HG03378 (cell line): ENCODE results near the gene CD74.

Source experiments
- ATAC-seq: cut with Tn5 transposase; IDR thresholded peaks from one replicate; pipeline ENCODE4 v1.9.1; 2021; ENCODE audit warnings: mild to moderate bottlenecking, moderate library complexity; ENCODE audit not compliant: unreplicated experiment

Gene CD74

GRCh38 chr5:150397782-150398721 lies 14.7 kb downstream of the CD74 start:
- ATAC-seq: no peak

- ATAC-seq: no peak
These were observed 15.4 kb downstream of the CD74 start for GRCh38 chr5:150397146-150397781.

GRCh38 chr5:150396267-150396666 lies 16.4 kb downstream of the CD74 start:
- ATAC-seq: no peak

- no peak for ATAC-seq
These were observed 17.1 kb downstream of the CD74 start for GRCh38 chr5:150395688-150395975.

GRCh38 chr5:150394912-150395687 lies 17.6 kb downstream of the CD74 start:
- ATAC-seq: no peak

GRCh38 chr5:150394131-150394530 lies 18.6 kb downstream of the CD74 start:
- ATAC-seq: no peak

- no peak for ATAC-seq
These were observed 19.5 kb downstream of the CD74 start for GRCh38 chr5:150393096-150393645.

- no peak for ATAC-seq
These were observed 20.0 kb downstream of the CD74 start for GRCh38 chr5:150392680-150393079.

- ATAC-seq: no peak
These were observed 20.7 kb downstream of the CD74 start for GRCh38 chr5:150391986-150392385.

GRCh38 chr5:150391064-150391834 lies 21.5 kb downstream of the CD74 start:
- no peak for ATAC-seq

GRCh38 chr5:150389531-150390266 lies 23.0 kb downstream of the CD74 start:
- no peak for ATAC-seq

- ATAC-seq: no peak
These were observed 26.5 kb downstream of the CD74 start for GRCh38 chr5:150386024-150386855.

GRCh38 chr5:150384701-150385100 lies 28.0 kb downstream of the CD74 start:
- no peak for ATAC-seq

GRCh38 chr5:150377964-150378694 lies 34.6 kb downstream of the CD74 start:
- ATAC-seq: no peak

- no peak for ATAC-seq
These were observed 35.6 kb downstream of the CD74 start for GRCh38 chr5:150376799-150377771.

- no peak for ATAC-seq
These were observed 38.1 kb downstream of the CD74 start for GRCh38 chr5:150374651-150375050.

- ATAC-seq: no peak
These were observed 40.1 kb downstream of the CD74 start for GRCh38 chr5:150372639-150373038.
